Measurements from ENCODE around the gene CEP44. TPM values are rescaled to one million over a fixed set of nuclear protein-coding genes. Genes with fewer than 3 reads are reported as not detected.
"Not testable (repeated sequence)": the region's sequence is repeated elsewhere in the genome, so short reads cannot be mapped to it uniquely, and the experiment has no call there.

The CEP44 gene
- polyA plus RNA-seq, 3 donors, result 19.5 to 29.8 (median 24.1) TPM

- DNase-seq (ENCODE audit: extremely low read depth in 1 of 11, low read depth in 9 of 11, low spot score in 4 of 11), result peak in 8 of 11 donors; percentile 6 to 30 (median 17)
Observed at GRCh38 chr4:174365018-174365587, 81.4 kb downstream of the CEP44 start.

DNA sequence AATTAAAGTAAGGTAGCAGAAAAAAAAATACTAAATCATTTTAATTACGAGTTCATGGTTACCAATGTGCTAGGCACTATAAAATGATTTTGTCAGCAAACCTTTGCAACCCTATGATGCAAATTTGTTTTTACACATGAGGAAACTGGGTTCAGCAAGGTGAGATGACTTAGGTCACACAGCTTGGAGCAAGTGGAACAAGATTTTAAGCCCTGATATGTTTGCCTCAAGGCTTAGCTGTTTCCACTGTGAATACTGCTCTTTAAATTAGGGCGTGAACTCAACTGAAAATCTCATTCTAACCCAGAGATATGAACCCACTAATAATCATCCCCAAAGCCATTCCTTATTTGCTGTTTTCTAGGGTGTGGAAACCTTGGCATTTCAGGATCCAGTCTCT is 86.3 kb downstream of the CEP44 start:
- no peak for DNase-seq (ENCODE audit: extremely low read depth in 1 of 11, low read depth in 9 of 11, low spot score in 4 of 11)

GRCh38 chr4:174373821-174374220 is 90.1 kb downstream of the CEP44 start:
- DNase-seq (ENCODE audit: extremely low read depth in 1 of 11, low read depth in 9 of 11, low spot score in 4 of 11), result no peak

- DNase-seq (ENCODE audit: extremely low read depth in 1 of 11, low read depth in 9 of 11, low spot score in 4 of 11), result no peak
Observed at GRCh38 chr4:174375422-174375821, 91.7 kb downstream of the CEP44 start.

DNA sequence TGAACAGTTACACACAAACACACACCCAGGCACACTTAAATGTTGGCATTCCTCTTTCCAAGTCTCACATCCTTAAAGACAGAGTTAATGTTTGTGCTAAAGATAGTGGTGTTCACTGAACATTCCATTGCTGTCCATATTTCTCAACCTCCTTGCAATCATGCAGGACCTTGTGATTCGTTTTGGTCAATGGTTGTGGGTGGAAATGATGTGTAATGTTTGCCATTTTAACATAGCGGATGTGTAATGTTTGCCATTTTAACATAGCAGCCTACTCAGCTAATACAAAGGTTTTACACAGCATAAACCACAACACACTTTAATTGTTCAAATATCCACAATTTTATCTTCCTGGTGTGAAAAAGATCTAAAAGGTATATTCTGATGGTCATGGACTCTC is 93.9 kb downstream of the CEP44 start:
- DNase-seq (ENCODE audit: extremely low read depth in 1 of 11, low read depth in 9 of 11, low spot score in 4 of 11), result no peak

DNA sequence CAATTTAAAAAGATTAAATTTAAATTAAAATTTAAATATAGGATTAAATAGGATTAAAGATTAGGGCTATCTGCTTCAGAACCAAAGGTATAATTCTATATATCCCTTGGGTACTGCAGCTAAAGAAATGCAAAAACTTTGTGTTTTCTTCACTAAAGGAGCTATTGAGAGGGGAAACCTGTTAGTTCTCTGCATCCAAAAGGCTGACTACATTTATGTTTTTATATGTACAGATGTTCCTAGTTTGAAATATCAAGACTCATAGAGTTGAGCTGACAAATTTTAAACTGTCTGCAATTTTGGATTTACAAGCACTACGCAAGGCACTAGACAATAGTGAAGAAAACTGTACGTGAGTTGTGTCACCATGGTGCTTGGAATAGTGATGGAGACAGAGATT is 95.2 kb downstream of the CEP44 start:
- no peak for DNase-seq (ENCODE audit: extremely low read depth in 1 of 11, low read depth in 9 of 11, low spot score in 4 of 11)

DNA sequence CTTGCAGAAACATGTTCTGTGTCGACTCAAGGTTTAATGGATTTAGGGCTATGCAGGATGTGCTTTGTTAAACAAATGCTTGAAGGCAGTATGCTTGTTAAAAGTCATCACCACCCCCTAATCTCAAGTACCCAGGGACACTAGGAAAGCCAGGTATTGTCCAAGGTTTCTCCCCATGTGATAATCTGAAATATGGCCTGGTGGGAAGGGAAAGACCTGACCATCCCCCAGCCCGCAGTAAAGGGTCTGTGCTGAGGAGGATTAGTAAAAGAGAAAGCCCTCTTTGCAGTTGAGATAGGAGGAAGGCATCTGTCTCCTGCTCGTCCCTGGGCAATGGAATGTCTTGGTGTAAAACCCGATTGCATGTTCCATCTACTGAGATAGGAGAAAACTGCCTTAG is 96.5 kb downstream of the CEP44 start:
- DNase-seq (ENCODE audit: extremely low read depth in 1 of 11, low read depth in 9 of 11, low spot score in 4 of 11), result not testable (repeated sequence)

DNA sequence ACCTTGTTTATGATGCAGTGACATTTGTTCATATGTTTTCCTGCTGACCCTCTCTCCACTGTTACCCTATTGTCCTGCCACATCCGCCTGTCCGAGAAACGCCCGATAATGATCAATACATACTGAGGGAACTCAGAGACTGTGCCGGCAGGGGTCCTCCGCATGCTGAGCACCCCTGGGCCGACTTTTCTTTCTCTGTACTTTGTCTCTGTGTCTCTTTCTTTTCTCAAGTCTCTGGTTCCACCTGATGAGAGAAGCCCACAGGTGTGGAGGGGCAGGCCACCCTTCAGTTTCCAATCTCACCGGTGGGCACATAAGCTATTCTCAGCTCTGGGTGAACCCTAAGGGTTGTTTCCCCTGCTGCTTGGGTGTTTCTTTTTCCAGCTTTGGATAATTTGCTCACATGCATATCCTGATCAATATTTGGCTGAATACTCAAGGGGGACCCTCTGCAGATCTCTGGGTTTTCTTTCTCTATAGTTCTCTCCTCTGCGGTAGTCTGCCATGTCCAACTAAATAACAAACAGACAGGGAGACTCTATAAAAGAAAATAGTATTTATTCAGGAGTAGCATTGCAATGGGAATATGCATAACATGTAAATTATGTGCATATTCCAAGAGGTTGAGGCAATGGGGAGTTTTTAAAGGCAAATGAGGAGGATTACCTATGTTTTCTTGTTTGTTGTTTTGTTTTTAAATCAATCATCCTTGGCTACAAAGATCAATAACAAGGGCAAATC is 97.2 kb downstream of the CEP44 start:
- DNase-seq (ENCODE audit: extremely low read depth in 1 of 11, low read depth in 9 of 11, low spot score in 4 of 11), result no peak

GRCh38 chr4:174381440-174381800 is 97.7 kb downstream of the CEP44 start:
- no peak for DNase-seq (ENCODE audit: extremely low read depth in 1 of 11, low read depth in 9 of 11, low spot score in 4 of 11)

Other genes with a start within 250 kb of the CEP44 start
- gene FBXO8, start 244 bp upstream of the CEP44 start, polyA plus RNA-seq (ENCODE audit: insufficient read length in 3 of 3), result 10 to 100 TPM; 29.5 to 35.6 (median 33.0) TPM
- gene HPGD, start 238.6 kb downstream of the CEP44 start, polyA plus RNA-seq (ENCODE audit: insufficient read length in 3 of 3), result 10 to 100 TPM; 44.2 to 82.8 (median 72.8) TPM